Right ventricle myocardium inferior (tissue), 1 donor: ENCODE results near the gene ZNF236. TPM values are rescaled to one million over a fixed set of nuclear protein-coding genes. Genes with fewer than 3 reads are reported as not detected.
"Not testable (repeated sequence)": the region's sequence is repeated elsewhere in the genome, so short reads cannot be mapped to it uniquely, and the experiment has no call there.

Experiments used
- ATAC-seq: fragments of 200-7000 bp; cut with Tn5 transposase; one replicate; pipeline ENCODE4 v1.9.1; 2020; ENCODE audit warnings: mild to moderate bottlenecking, moderate library complexity
- DNase-seq: peaks from one replicate; pipeline ENCODE4 v3.0.0; 2021; ENCODE audit errors: missing footprints
- intact Hi-C: fragments of 100-400 bp; cut with DNase I; formaldehyde crosslinking; loops from one replicate; pipeline ENCODE4 v1.11.0; 2022
- total RNA-seq: library from RNA; stranded (reverse); fragmentation: NEBNext Ultra II Directional; extraction: Animal tissue kit (Norgen Biotek cat#: 25700); gene quantifications from one replicate; pipeline ENCODE4 v1.2.1, GENCODE V29; 2021
- donor health status: DM: no; HTN: yes; CAD: no; lungs with severe emphysema.

The ZNF236 gene
- total RNA-seq, 1 donor from 2014 or later: 10.9 TPM

GRCh38 chr18:76958692-76959341 lies 136.5 kb downstream of the ZNF236 start:
- no peak for ATAC-seq
- intact Hi-C loops: no loop called here
- DNase-seq: no peak

GRCh38 chr18:76959605-76960004 lies 137.2 kb downstream of the ZNF236 start:
- intact Hi-C loops: no loop called here
- ATAC-seq (no peak), DNase-seq (no peak)

DNA sequence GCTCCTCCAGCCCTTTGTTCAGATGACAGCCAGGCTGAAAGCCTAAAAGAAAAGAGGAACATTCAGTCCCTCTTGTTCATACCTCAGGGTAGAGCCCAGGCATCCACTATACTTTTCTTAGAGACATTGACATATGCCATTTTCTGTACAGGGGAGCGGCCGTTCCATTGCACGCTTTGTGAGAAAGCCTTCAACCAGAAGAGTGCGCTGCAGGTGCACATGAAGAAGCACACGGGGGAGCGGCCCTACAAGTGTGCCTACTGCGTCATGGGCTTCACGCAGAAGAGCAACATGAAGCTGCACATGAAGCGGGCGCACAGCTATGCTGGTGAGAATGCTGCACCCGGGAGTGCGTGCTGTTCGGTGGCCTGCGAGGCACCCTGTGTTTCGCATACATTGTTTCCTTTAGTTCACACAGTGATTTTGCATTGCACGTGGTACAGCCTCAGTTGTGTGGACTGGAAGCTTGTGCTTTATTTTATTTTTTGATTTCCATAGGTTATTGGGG lies 138.2 kb downstream of the ZNF236 start:
- ATAC-seq (no peak), DNase-seq (no peak)
- intact Hi-C loops: no loop called here

GRCh38 chr18:76962851-76963250 lies 140.5 kb downstream of the ZNF236 start:
- intact Hi-C loops: no loop called here
- no peak for DNase-seq
- no peak for ATAC-seq

DNA sequence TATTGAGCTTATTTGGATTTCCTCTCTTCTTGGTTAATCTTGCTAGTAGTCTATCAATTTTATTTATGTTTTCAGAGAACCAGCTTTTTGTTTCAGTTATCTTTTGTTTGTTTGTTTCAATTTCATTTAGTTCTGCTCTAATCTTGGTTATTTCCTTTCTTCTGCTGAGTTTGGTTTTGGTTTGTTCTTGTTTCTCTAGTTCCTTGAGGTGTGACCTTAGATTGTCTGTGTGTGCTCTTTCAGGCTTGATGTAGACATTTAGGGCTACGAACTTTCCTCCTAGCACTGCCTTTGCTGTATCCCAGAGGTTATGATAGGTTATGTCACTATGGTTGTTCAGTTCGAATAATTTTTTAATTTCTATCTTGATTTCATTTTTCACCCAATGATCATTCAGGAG lies 141.6 kb downstream of the ZNF236 start:
- DNase-seq: no peak
- no peak for ATAC-seq

DNA sequence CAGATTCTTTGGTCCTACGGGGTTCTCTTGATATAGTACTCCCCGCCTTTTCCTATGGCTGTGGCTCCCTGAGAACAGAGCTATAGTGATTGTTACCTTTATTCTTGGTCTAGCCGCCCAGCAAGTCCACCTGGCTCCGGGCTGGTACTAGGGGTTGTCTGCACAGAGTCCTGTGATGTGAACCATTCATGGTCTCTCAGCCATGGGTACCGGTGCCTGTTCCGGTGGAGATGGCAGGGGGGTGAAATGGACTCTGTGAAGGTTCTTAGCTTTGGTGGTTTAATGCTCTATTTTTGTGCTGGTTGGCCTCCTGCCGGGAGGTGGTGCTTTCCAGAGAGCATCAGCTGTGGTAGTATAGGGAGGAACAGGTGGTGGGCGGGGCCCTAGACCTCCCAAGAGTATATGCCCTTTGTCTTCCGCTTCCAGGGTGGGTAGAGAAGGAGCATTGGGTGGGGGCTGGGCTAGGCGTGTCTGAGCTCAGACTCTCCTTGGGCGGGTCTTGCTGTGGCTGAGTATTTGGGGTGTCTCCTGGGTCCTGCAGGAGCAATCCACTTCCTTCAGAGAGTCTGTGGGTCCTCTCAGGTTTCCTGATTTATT lies 143.3 kb downstream of the ZNF236 start:
- DNase-seq, intact Hi-C loops, ATAC-seq: not testable (repeated sequence)

More for the DNA sequence above, 141.6 kb downstream of the ZNF236 start:
- intact Hi-C loops: no loop called here

- DNase-seq, ATAC-seq, intact Hi-C loops: not testable (repeated sequence)
Measured at GRCh38 chr18:76967299-76967698, 144.9 kb downstream of the ZNF236 start.

DNA sequence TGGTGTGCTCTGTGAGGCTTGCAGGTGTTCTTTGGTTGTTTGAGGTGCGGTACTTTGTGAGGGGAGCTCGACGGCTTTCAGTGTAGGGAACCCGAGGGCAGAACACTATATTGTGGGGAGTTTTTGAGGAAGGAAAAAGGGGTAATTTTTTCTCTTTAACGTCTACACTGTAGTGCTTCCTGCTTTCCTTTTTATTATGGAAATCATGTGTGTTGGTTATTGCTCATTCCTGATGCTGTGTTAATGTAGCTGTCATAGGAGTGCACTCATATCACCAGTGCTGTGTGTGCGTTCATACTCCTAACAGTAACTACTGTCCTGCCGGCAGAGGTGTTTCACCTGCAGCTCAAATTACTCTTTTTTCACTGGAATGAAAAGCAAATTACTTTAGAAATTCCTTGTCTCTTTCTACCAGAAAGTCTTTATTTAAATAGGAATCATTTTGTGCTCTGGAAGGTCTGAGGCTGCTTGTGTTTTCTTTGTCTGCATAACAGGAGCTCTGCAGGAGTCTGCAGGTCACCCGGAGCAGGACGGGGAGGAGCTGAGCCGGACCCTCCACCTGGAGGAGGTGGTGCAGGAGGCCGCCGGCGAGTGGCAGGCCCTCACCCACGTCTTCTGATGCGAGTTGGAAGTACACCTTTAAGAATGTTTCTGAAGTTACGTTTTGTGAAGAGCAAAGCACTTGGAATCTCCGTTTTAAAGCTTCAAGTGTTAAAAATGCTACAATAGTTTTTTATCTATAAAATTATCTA lies 145.5 kb downstream of the ZNF236 start:
- intact Hi-C loops: no loop called here
- ATAC-seq (no peak), DNase-seq (no peak)

DNA sequence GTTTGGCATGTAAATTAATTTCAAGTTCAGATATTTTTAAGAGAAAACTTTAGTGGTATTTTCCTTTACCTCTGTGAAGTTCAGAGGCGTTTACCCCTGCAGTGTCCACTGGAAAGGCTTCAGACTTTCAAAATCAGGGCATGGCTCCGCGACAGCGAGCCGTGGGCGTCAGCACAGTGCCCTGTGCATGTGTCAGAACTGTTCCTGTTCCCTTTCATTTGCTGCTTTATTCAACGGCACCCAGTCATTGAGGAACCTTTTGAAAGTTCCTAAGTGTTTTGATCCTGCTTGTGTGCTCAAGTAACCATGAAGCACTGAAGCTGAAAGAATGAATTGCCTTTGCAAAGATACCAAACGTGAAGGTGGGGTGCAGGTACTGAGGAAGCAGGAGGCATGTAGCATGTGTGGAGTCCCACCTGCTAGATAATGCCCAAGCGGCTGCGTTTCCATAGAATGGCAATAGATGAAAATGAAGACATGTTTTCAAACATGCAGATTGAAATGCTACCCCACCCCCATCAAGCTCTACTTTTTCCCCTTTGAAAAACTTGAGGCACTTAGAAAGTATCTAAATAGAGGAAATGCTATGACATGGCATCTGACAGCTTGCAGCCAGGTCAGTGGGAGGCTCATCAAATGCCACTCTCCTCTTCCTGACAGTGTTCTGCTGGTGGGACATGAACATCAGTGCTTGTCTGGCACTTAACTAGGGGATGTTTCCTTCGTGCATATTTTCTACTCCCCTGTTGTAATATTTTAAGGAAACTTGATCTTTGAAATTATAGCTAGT lies 148.6 kb downstream of the ZNF236 start:
- intact Hi-C loops: no loop called here
- no peak for DNase-seq
- no peak for ATAC-seq

GRCh38 chr18:76972241-76972640 lies 149.9 kb downstream of the ZNF236 start:
- DNase-seq: no peak
- ATAC-seq: no peak
- intact Hi-C loops: no loop called here

- ATAC-seq: no peak
- no peak for DNase-seq
- intact Hi-C loops: no loop called here
Measured at GRCh38 chr18:76972846-76973519, 150.6 kb downstream of the ZNF236 start.

- DNase-seq: no peak
- intact Hi-C loops: no loop called here
- ATAC-seq: no peak
Measured at GRCh38 chr18:76973520-76974266, 151.3 kb downstream of the ZNF236 start.

DNA sequence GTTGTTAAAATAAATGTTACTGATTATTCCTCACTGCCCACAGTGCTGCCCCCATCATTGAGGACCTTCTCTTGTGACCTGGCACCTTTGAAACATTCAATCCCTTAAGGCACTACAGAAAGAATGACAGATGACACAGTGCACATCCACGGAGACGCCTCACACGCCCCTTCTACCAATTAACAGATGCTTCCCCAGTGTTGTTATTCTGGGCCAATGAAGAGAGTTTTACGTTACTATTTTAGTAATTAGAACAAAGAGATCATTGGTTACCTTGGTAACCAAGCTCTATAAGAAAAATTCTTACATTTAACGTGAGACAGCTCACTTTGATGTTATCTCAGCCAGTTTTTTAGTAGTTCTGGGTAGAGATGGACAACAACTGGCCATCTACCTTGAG lies 152.0 kb downstream of the ZNF236 start:
- DNase-seq: no peak
- intact Hi-C loops: no loop called here
- ATAC-seq: no peak

GRCh38 chr18:76975577-76976110 lies 153.3 kb downstream of the ZNF236 start:
- ATAC-seq (no peak), DNase-seq (no peak)
- intact Hi-C loops: no loop called here

- intact Hi-C loops: no loop called here
- peak; percentile 29 for ATAC-seq
Measured at GRCh38 chr18:76977108-76977621, 154.8 kb downstream of the ZNF236 start.

GRCh38 chr18:76977684-76978232 lies 155.4 kb downstream of the ZNF236 start:
- no peak for DNase-seq
- intact Hi-C loops: no loop called here
- ATAC-seq: no peak

More at GRCh38 chr18:76977108-76977621, 154.8 kb downstream of the ZNF236 start:
- DNase-seq: no peak

DNA sequence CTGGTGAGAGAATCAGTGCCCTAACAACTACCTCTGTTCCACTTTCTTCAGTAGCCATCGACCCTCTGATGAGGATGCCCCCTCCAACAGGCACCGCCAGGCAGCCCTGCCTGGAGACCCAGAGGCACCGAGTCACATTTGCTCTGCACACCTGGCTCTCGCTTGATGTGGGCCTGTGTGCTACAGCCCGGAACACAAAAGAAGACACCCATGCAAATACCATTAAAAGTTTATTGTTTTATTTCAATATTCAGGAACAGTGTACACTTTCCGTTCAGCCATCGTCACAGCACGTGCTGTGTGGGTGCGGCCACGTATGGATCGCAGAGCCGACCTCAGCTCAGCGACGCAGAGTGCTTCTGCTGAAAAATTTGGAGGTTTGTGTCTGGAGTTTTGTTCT lies 156.3 kb downstream of the ZNF236 start:
- intact Hi-C loops: no loop called here
- ATAC-seq (no peak), DNase-seq (no peak)
